Fibroblast of mammary gland (primary cell): ENCODE results near the gene TIMM8B.

Experiments
- DNase-seq: peaks from one replicate; pipeline ENCODE4 v3.0.0-alpha.2; 2010; ENCODE audit warnings: low read depth
- H3K4me3 ChIP-seq: 2 replicates; pipeline ENCODE4 v1.5.1; 2011; ENCODE audit warnings: low read depth, mild to moderate bottlenecking, low read length, moderate library complexity; ENCODE audit not compliant: control insufficient read depth
- TF ChIP-seq, protein P1 (sequence below): conservative IDR thresholded peaks from 2 replicates; pipeline ENCODE4 v1.5.1; 2011; ENCODE audit warnings: low read depth, low read length, inconsistent platforms; ENCODE audit not compliant: control insufficient read depth, insufficient read depth

TIMM8B gene

DNA sequence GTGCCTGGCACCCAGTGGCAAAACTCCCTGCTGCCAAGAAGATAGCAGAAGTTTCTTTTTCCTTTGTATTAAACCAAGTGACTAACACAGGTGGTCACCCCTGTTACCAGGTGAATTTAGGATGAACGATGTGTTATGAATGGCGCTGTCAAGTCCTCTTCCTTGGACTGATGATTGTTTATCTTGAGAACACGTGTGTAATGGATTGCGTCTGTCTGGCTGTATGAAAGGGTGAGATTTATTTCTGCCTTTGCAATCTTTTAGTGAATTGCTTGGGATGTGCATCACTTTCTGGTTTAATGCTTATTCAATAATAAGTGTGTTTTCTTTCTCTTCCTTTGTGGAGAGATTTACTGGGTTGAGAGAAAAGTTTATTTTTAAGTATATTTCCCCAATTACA lies 36.6 kb upstream of the TIMM8B start:
- DNase-seq = no peak
- H3K4me3 ChIP-seq = no peak overlapping the region
- TF ChIP-seq, protein P1, sequence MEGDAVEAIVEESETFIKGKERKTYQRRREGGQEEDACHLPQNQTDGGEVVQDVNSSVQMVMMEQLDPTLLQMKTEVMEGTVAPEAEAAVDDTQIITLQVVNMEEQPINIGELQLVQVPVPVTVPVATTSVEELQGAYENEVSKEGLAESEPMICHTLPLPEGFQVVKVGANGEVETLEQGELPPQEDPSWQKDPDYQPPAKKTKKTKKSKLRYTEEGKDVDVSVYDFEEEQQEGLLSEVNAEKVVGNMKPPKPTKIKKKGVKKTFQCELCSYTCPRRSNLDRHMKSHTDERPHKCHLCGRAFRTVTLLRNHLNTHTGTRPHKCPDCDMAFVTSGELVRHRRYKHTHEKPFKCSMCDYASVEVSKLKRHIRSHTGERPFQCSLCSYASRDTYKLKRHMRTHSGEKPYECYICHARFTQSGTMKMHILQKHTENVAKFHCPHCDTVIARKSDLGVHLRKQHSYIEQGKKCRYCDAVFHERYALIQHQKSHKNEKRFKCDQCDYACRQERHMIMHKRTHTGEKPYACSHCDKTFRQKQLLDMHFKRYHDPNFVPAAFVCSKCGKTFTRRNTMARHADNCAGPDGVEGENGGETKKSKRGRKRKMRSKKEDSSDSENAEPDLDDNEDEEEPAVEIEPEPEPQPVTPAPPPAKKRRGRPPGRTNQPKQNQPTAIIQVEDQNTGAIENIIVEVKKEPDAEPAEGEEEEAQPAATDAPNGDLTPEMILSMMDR = no peak

DNA sequence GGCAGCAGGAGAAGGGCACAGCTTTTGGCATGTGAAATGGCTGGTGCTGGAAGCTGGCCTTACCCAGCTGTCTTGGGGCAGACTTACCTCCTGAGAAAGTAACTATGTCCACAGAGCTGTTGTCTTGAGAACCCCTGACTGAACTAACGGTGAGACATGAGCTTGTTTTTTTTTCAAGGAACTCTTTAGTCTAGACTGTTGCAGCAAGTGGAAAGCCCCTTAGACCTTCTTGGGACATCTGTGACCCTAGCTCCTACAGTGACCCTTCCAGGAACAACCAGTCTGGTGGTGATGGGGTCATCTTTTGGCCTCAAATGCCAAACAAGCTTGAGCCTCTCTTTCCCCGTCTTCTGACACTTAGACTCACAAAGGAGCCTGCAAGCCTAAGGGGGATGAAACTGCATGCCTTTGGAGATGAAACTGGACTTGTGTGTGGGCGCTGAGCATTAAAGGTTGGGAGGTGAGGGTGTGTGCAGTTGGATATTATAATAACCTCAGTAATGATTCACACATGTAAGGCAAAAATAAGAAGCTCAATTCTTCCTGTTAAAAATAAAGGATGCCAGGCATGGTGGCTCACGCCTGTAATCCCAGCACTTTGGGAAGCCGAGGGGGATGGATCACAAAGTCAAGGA lies 35.5 kb upstream of the TIMM8B start:
- TF ChIP-seq, protein P1 = no peak
- DNase-seq = no peak

DNA sequence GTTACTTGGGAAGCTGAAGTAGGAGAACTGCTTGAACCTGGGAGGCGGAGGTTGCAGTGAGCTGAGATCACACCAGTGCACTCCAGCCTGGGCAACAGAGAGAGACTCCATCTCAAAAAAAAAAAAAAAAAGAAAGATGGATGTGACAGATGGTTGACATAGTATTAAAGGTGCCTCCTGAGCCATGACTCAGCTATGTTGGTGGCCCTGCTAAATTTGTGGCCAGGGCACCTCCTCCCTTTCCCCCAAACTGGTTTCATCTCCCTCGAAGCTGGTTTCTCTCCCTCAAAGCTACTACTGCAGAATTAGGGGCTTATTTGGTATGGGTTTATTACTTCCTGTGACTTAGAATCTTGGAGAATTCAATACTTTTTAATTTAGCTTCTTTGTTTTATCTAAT lies 31.6 kb upstream of the TIMM8B start:
- H3K4me3 ChIP-seq = no peak overlapping the region
- DNase-seq = no peak
- TF ChIP-seq, protein P1 = no peak

More for the DNA sequence above, 35.5 kb upstream of the TIMM8B start:
- no peak overlapping the region for H3K4me3 ChIP-seq

DNA sequence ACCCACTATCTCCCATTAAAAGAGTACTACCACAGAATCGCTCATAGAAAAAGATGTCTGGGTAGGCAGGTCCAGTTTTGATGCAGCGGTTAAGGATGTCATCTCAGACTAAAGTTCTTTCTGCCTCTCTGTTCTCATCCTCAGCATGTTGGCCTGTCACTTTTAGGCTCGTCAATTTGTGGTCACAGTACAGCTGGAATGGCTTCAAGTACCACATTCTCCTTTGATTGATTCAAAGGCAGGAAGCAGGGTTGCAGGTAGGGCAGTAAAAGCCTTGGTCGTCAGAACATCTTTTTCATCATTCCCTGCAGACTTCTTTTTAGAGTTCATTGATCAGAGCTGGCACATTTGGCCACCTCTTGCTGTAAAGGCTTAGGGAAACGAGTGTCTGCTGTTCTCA lies 28.8 kb upstream of the TIMM8B start:
- DNase-seq = no peak
- TF ChIP-seq, protein P1 = no peak
- no peak overlapping the region for H3K4me3 ChIP-seq

DNA sequence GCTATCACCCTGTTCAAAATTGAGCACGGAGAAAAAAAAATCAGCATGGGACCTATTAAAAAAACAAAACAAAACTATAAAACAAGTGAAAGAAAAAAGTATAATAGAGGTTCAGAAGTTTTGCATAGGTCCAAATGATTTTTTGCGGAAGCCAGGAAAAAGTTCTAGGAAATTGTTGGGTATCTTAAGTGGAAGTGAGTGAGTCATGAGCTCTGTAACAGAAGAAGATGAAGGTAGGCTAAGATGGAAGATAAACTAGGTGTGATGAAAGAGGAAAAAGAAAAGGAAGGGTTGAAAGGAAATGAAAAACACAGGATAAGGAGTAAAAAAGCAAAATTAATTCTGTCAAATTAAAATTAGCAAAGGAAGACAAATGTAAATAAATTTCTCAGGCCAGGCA lies 27.9 kb upstream of the TIMM8B start:
- no peak for DNase-seq
- TF ChIP-seq, protein P1 = no peak
- no peak overlapping the region for H3K4me3 ChIP-seq

DNA sequence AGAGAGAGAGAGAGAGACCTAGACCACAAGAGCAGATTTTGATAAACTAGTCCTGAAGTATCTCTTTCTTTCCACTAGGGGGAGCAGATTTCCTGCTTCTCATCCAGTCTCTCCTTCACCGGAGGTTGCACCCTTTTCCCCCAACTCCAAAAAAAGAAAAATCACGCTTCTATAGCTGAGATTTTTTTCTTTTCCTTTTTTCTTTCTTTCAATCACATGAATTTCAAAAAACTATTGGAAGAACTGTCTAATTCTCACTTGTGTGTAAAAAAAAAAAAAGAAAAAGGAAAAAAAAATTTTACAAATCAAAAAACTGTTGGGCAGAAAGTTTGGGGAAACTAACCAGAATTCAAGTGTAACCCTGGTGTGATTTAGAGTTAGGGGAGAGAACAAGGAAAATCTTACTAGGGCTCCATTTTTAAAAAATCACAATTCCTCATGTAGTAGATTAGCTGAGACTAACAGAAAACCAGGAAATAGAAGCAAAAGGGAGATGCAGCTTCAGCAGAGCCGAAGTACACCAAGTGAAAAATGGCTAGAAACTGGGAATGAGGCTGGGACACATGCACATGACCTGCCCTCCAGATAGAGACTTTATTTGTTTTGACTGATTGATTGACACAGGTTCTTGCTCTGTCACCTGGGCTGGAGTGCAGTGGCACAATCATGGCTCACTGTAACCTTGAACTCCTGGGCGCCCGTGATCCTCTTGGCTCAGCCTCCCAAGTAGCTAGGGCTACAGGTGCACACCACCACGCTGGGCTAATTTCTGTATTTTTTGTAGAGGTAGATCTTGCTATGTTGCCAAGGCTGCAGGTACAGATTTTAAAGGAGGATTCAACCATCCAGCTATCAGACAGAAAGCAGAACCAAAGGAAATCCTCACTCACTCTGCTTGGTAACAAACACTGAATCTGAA lies 27.2 kb upstream of the TIMM8B start:
- peak; percentile 70 for DNase-seq
- no peak overlapping the region for H3K4me3 ChIP-seq
- TF ChIP-seq, protein P1 = peak; percentile 81

DNA sequence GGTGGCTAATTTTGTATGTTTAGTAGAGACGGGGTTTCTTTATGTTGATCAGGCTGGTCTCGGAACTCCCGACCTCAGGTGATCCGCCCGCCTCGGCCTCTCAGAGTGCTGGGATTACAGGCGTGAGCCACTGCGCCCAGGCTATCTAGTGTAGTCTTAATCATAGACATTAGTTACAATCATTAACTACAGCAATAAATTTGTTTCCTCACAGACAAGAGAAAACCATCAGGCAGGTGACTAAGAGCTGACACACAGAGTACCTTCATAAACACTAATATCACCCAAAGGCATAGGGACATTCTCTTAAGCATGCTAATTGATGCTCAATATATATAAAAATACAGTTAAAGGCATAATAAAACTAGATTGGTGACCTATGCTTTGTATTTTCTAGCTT lies 19.5 kb upstream of the TIMM8B start:
- no peak overlapping the region for H3K4me3 ChIP-seq
- no peak for DNase-seq
- TF ChIP-seq, protein P1 = no peak
